ENCODE data around the gene C1QTNF6. TPM values are rescaled to one million over a fixed set of nuclear protein-coding genes. Genes with fewer than 3 reads are reported as not detected.
A peak's percentile ranks its signal among the peaks of the same experiment; 100 is the strongest.
"Not testable (repeated sequence)": the region's sequence is repeated elsewhere in the genome, so short reads cannot be mapped to it uniquely, and the experiment has no call there.

The C1QTNF6 gene
- total RNA-seq, 2 donors from 2014 or later, result 1.8 to 6.3 TPM

GRCh38 chr22:37182101-37182948, 5.7 kb downstream of the C1QTNF6 start:
- intact Hi-C loops (cut with DNase I), result no loop called here
- peak; percentile 73 for DNase-seq (ENCODE audit: low spot score)

- no peak for DNase-seq (ENCODE audit: low spot score)
- intact Hi-C loops (cut with DNase I), result no loop called here
These were observed 6.4 kb downstream of the C1QTNF6 start for GRCh38 chr22:37181681-37182080.

GRCh38 chr22:37180531-37181231, 7.4 kb downstream of the C1QTNF6 start:
- intact Hi-C loops (cut with DNase I), result no loop called here
- peak; percentile 65 for DNase-seq (ENCODE audit: low spot score)

- peak; percentile 80 for DNase-seq (ENCODE audit: low spot score)
- intact Hi-C loops (cut with DNase I), result no loop called here
These were observed 8.2 kb downstream of the C1QTNF6 start for GRCh38 chr22:37179622-37180420.

- intact Hi-C loops (cut with DNase I), result no loop called here
- DNase-seq (ENCODE audit: low spot score), result peak; percentile 25
These were observed 8.9 kb downstream of the C1QTNF6 start for GRCh38 chr22:37179126-37179470.

- intact Hi-C loops (cut with DNase I), result no loop called here
- DNase-seq (ENCODE audit: low spot score), result peak; percentile 70
These were observed 9.5 kb downstream of the C1QTNF6 start for GRCh38 chr22:37178350-37179125.

GRCh38 chr22:37177755-37178154, 10.3 kb downstream of the C1QTNF6 start:
- intact Hi-C loops (cut with DNase I), result no loop called here
- no peak for DNase-seq (ENCODE audit: low spot score)

- intact Hi-C loops (cut with DNase I), result no loop called here
- DNase-seq (ENCODE audit: low spot score), result peak; percentile 42
These were observed 10.8 kb downstream of the C1QTNF6 start for GRCh38 chr22:37177221-37177620.

GRCh38 chr22:37176464-37177061, 11.5 kb downstream of the C1QTNF6 start:
- intact Hi-C loops (cut with DNase I), result no loop called here
- DNase-seq (ENCODE audit: low spot score), result peak; percentile 92

- peak; percentile 67 for DNase-seq (ENCODE audit: low spot score)
- intact Hi-C loops (cut with DNase I), result no loop called here
These were observed 12.4 kb downstream of the C1QTNF6 start for GRCh38 chr22:37175414-37176281.

- DNase-seq (ENCODE audit: low spot score), result peak; percentile 5
- intact Hi-C loops (cut with DNase I), result no loop called here
These were observed 13.1 kb downstream of the C1QTNF6 start for GRCh38 chr22:37174964-37175363.

- intact Hi-C loops (cut with DNase I), result no loop called here
- DNase-seq (ENCODE audit: low spot score), result peak; percentile 82
These were observed 14.3 kb downstream of the C1QTNF6 start for GRCh38 chr22:37173709-37174108.

GRCh38 chr22:37172266-37173245, 15.5 kb downstream of the C1QTNF6 start:
- peak; percentile 67 for DNase-seq (ENCODE audit: low spot score)
- intact Hi-C loops (cut with DNase I), result no loop called here

- intact Hi-C loops (cut with DNase I), result no loop called here
These were observed 16.4 kb downstream of the C1QTNF6 start for GRCh38 chr22:37171662-37172061.

GRCh38 chr22:37170689-37171405, 17.2 kb downstream of the C1QTNF6 start:
- peak; percentile 69 for DNase-seq (ENCODE audit: low spot score)
- intact Hi-C loops (cut with DNase I), result not testable (repeated sequence)

More at GRCh38 chr22:37171662-37172061, 16.4 kb downstream of the C1QTNF6 start:
- peak; percentile 14 for DNase-seq (ENCODE audit: low spot score)
